ENCODE results near the gene GPR68.

Gene GPR68

GRCh38 chr14:91279354-91279753 is 34.9 kb upstream of the GPR68 start:
- Histone ChIP-seq H3K36me3 (replicated peaks; ENCODE audit: insufficient read depth, low read length) (no peaks in the 10 kb centered on the region), H4K20me1 (ENCODE audit: insufficient read depth, low read length) (no peaks in the 10 kb centered on the region), H3K9me3 (replicated peaks; ENCODE audit: insufficient read depth, low read length) (no peaks in the 10 kb centered on the region), H3F3A (ENCODE audit: insufficient read depth, low read length) (no peaks in the 10 kb centered on the region), H2AFZ (ENCODE audit: low read length) (no peak overlapping the region), H3K4me1 (ENCODE audit: low read length) (no peaks in the 10 kb centered on the region), H3K4me2 (ENCODE audit: low read depth, low read length) (no peak overlapping the region), H3K4me3 (ENCODE audit: low read length) (no peak overlapping the region), H3K9ac (ENCODE audit: low read length) (no peak overlapping the region), H3K9me2 (replicated peaks; ENCODE audit: insufficient read depth, low read length) (no peaks in the 10 kb centered on the region), H3K27me3 (replicated peaks; ENCODE audit: insufficient read depth, low read length) (no peaks in the 10 kb centered on the region), H3K79me2 (ENCODE audit: low read length) (peaks cover 24% of the 10 kb centered on the region; the same call in 1 of the 2 replicates), H3K27ac (ENCODE audit: low read length) (no peak overlapping the region)
- DNase-seq = no peak
- TF ChIP-seq EZH2 (optimal IDR thresholded peaks at IDR 0.05; ENCODE audit: low read depth, low read length) (no peak), EZH2phosphoT487 (IDR thresholded peaks at IDR 0.05; ENCODE audit: low read length) (no peak), CTCF (IDR thresholded peaks at IDR 0.05; ENCODE audit: low read length) (no peak)

- no peak overlapping the region for H3K27ac ChIP-seq (ENCODE audit: low read length)
- TF ChIP-seq EZH2phosphoT487 (IDR thresholded peaks at IDR 0.05; ENCODE audit: low read length) (no peak), CTCF (IDR thresholded peaks at IDR 0.05; ENCODE audit: low read length) (no peak), EZH2 (optimal IDR thresholded peaks at IDR 0.05; ENCODE audit: low read depth, low read length) (no peak)
- H3K36me3 ChIP-seq (replicated peaks; ENCODE audit: insufficient read depth, low read length) = no peaks in the 10 kb centered on the region
- H3K4me3 ChIP-seq (ENCODE audit: low read length) = no peak overlapping the region
- H3K27me3 ChIP-seq (replicated peaks; ENCODE audit: insufficient read depth, low read length) = no peaks in the 10 kb centered on the region
- no peaks in the 10 kb centered on the region for H3K9me2 ChIP-seq (replicated peaks; ENCODE audit: insufficient read depth, low read length)
- H3K4me2 ChIP-seq (ENCODE audit: low read depth, low read length) = no peak overlapping the region
- no peaks in the 10 kb centered on the region for H3F3A ChIP-seq (ENCODE audit: insufficient read depth, low read length)
- H3K9me3 ChIP-seq (replicated peaks; ENCODE audit: insufficient read depth, low read length) = no peaks in the 10 kb centered on the region
- H4K20me1 ChIP-seq (ENCODE audit: insufficient read depth, low read length) = no peaks in the 10 kb centered on the region
- no peak for DNase-seq
- H2AFZ ChIP-seq (ENCODE audit: low read length) = no peak overlapping the region
- no peaks in the 10 kb centered on the region for H3K4me1 ChIP-seq (ENCODE audit: low read length)
- H3K79me2 ChIP-seq (ENCODE audit: low read length) = peaks cover 16% of the 10 kb centered on the region; the same call in 1 of the 2 replicates
- H3K9ac ChIP-seq (ENCODE audit: low read length) = no peak overlapping the region
Measured at GRCh38 chr14:91278383-91278715, 33.8 kb upstream of the GPR68 start.

- no peak for DNase-seq
- no peak overlapping the region for H3K4me3 ChIP-seq (ENCODE audit: low read length)
- H3K79me2 ChIP-seq (ENCODE audit: low read length) = peaks cover 12% of the 10 kb centered on the region; the same call in 1 of the 2 replicates
Measured at GRCh38 chr14:91277546-91278382, 33.3 kb upstream of the GPR68 start.

More at GRCh38 chr14:91277546-91278382, 33.3 kb upstream of the GPR68 start:
- Histone ChIP-seq H3K4me2 (ENCODE audit: low read depth, low read length) (no peak overlapping the region), H3F3A (ENCODE audit: insufficient read depth, low read length) (no peaks in the 10 kb centered on the region), H3K9me2 (replicated peaks; ENCODE audit: insufficient read depth, low read length) (no peaks in the 10 kb centered on the region), H3K4me1 (ENCODE audit: low read length) (no peaks in the 10 kb centered on the region), H2AFZ (ENCODE audit: low read length) (no peak overlapping the region), H3K27ac (ENCODE audit: low read length) (no peak overlapping the region), H3K27me3 (replicated peaks; ENCODE audit: insufficient read depth, low read length) (no peaks in the 10 kb centered on the region), H4K20me1 (ENCODE audit: insufficient read depth, low read length) (no peaks in the 10 kb centered on the region), H3K9ac (ENCODE audit: low read length) (no peak overlapping the region), H3K36me3 (replicated peaks; ENCODE audit: insufficient read depth, low read length) (no peaks in the 10 kb centered on the region), H3K9me3 (replicated peaks; ENCODE audit: insufficient read depth, low read length) (no peaks in the 10 kb centered on the region)
- no peak for TF ChIP-seq CTCF (IDR thresholded peaks at IDR 0.05; ENCODE audit: low read length)
